ENCODE data around the gene RSPRY1.
"Not testable (repeated sequence)": the region's sequence is repeated elsewhere in the genome, so short reads cannot be mapped to it uniquely, and the experiment has no call there.

Gene RSPRY1

DNA sequence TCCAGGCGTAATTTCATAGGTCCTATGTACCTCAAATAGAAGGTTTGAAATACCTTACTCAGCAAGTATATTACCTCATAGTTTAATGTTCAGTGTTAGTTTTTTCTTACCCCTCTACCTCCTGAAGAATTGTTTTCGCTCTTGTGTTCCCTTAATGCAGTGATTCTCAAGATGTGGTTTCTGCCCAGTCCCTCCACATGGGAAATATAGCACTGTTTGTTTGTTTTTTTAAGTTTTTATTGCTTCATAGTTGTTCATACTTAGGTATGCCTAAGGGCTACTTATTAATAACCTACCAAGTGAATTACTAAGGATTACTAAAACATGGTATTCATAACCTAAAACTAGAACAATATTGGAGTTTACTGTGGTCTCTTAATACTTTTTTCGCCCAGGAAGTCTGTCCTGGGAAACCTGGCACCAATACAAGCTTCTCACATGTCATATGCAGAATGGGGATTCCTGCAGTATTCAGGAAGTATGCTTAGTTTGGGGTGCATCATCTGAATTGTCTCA, 5.0 kb downstream of the RSPRY1 start:
- DNase-seq (ENCODE audit: insufficient read length, low spot score) (no peak), FAIRE-seq (no peak)
- TF ChIP-seq POLR2AphosphoS5 (IDR thresholded peaks at IDR 0.05; ENCODE audit: low read depth, low read length): no peak
- TF ChIP-seq POU2F2 (IDR thresholded peaks at IDR 0.05; ENCODE audit: low read depth, low read length): no peak
- no peak for TF ChIP-seq POLR2A (IDR thresholded peaks at IDR 0.05; ENCODE audit: low read depth, low read length)
- TF ChIP-seq SPI1 (IDR thresholded peaks at IDR 0.05; ENCODE audit: low read depth, low read length): no peak
- TF ChIP-seq PAX5 (IDR thresholded peaks at IDR 0.05; ENCODE audit: insufficient read depth, low read length, severe bottlenecking): no peak
- no peak for TF ChIP-seq TAF1 (IDR thresholded peaks at IDR 0.05; ENCODE audit: low read depth, low read length)

DNA sequence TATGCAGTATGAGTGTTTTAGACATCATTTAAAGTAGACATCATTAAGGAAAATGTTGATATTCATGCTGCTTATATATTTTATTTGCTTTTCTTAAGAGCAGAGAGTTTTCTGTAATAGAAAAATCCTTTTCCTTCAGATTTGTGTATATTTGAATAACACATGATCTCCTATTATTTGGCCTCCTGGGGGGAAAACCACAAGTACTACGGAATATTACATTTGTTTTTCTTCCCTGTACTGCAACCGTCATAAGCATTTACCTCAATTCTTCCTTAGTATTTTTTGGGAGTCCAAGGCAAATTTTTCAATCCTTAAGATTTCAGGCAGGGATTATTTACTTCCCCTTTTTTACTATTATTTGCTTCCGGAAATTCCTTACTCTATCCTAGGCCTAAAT, 6.0 kb downstream of the RSPRY1 start:
- TF ChIP-seq POLR2A (IDR thresholded peaks at IDR 0.05; ENCODE audit: low read depth, low read length) (no peak), SPI1 (IDR thresholded peaks at IDR 0.05; ENCODE audit: low read depth, low read length) (no peak), POU2F2 (IDR thresholded peaks at IDR 0.05; ENCODE audit: low read depth, low read length) (no peak), POLR2AphosphoS5 (IDR thresholded peaks at IDR 0.05; ENCODE audit: low read depth, low read length) (no peak), TAF1 (IDR thresholded peaks at IDR 0.05; ENCODE audit: low read depth, low read length) (no peak), PAX5 (IDR thresholded peaks at IDR 0.05; ENCODE audit: insufficient read depth, low read length, severe bottlenecking) (no peak)
- no peak for FAIRE-seq
- DNase-seq (ENCODE audit: insufficient read length, low spot score): no peak

DNA sequence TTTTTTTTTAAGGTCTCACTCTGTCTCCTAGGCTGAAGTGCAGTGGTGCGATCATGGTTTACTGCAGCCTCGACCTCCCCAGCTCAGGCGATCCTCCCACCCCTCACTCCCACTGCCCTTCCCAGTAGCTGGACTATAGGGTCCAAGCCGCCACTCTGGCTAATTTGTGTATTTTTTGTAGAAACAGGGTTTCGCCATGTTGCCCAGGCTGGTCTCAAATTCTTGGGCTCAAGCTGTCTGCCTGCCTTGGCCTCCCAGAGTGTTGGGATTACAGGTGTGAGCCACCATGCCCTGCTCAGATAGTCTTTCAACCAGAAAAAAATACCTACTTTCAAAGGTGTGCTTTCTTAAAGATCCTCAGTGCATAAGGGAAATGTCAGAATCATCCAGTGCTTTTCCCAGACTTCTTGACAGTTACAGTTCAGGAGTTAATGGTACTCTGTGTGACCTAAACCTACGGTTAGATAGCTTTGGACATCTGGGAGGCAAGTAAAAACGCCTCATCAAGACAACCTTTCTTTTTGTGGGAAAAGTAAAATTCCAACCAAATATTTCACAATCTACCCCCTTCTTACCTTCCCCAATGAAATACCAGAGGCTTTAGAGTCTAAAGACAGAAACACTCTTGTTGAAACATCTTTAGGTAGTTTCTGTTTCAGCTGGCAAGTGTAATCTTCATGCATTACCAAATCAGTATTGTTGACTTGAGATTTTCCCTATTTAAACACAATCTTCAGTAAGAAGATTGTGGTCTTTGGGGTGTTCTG, 6.8 kb downstream of the RSPRY1 start:
- FAIRE-seq (peak; percentile 81), DNase-seq (ENCODE audit: insufficient read length, low spot score) (no peak)
- no peak for TF ChIP-seq POU2F2 (IDR thresholded peaks at IDR 0.05; ENCODE audit: low read depth, low read length)
- TF ChIP-seq TAF1 (IDR thresholded peaks at IDR 0.05; ENCODE audit: low read depth, low read length): no peak
- TF ChIP-seq POLR2A (IDR thresholded peaks at IDR 0.05; ENCODE audit: low read depth, low read length): no peak
- TF ChIP-seq PAX5 (IDR thresholded peaks at IDR 0.05; ENCODE audit: insufficient read depth, low read length, severe bottlenecking): no peak
- no peak for TF ChIP-seq SPI1 (IDR thresholded peaks at IDR 0.05; ENCODE audit: low read depth, low read length)
- no peak for TF ChIP-seq POLR2AphosphoS5 (IDR thresholded peaks at IDR 0.05; ENCODE audit: low read depth, low read length)

DNA sequence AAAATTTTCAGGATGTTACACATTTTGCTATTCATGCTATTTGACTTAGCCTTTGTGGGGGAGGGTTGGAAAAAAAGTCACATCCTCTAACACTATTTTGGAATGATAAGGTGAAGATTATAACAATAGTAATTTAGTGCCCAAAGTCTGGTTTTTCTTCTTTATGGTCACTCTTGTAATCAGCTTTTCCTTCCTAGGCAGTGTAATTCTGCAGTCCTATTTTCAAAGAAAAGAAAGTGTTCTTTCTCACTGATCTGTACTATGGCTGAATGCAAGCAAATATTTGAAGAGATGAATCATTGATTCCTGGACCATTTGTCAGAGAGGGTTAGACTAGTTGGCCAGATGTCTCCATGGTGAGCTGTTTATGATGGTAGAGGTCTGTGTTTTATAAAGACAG, 8.4 kb downstream of the RSPRY1 start:
- FAIRE-seq: no peak
- TF ChIP-seq TAF1 (IDR thresholded peaks at IDR 0.05; ENCODE audit: low read depth, low read length): no peak
- no peak for TF ChIP-seq PAX5 (IDR thresholded peaks at IDR 0.05; ENCODE audit: insufficient read depth, low read length, severe bottlenecking)
- TF ChIP-seq POU2F2 (IDR thresholded peaks at IDR 0.05; ENCODE audit: low read depth, low read length): no peak
- TF ChIP-seq POLR2A (IDR thresholded peaks at IDR 0.05; ENCODE audit: low read depth, low read length): no peak
- TF ChIP-seq SPI1 (IDR thresholded peaks at IDR 0.05; ENCODE audit: low read depth, low read length): no peak
- no peak for TF ChIP-seq POLR2AphosphoS5 (IDR thresholded peaks at IDR 0.05; ENCODE audit: low read depth, low read length)
- no peak for DNase-seq (ENCODE audit: insufficient read length, low spot score)

DNA sequence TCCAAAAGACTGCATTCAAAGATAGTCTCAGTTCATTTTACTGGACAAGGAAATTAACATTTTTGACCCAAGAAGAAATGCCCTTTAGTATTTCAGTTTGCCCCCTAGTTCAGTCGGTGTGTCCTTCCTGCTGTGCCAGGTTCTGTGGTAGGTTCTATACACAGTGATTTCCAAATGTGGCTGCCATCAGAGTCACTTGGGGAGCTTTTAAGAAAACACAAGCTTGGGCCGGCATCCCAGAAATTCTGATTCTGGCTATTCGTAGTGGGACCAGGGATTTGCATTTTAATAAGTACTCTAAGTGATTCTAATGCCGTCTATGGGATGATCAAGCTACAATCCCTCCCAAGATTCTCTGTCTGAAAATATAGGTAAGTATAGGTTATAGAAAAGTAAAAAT, 10.2 kb downstream of the RSPRY1 start:
- no peak for TF ChIP-seq POLR2A (IDR thresholded peaks at IDR 0.05; ENCODE audit: low read depth, low read length)
- no peak for TF ChIP-seq PAX5 (IDR thresholded peaks at IDR 0.05; ENCODE audit: insufficient read depth, low read length, severe bottlenecking)
- TF ChIP-seq TAF1 (IDR thresholded peaks at IDR 0.05; ENCODE audit: low read depth, low read length): no peak
- TF ChIP-seq POLR2AphosphoS5 (IDR thresholded peaks at IDR 0.05; ENCODE audit: low read depth, low read length): no peak
- TF ChIP-seq SPI1 (IDR thresholded peaks at IDR 0.05; ENCODE audit: low read depth, low read length): no peak
- no peak for TF ChIP-seq POU2F2 (IDR thresholded peaks at IDR 0.05; ENCODE audit: low read depth, low read length)
- FAIRE-seq (no peak), DNase-seq (ENCODE audit: insufficient read length, low spot score) (no peak)

DNA sequence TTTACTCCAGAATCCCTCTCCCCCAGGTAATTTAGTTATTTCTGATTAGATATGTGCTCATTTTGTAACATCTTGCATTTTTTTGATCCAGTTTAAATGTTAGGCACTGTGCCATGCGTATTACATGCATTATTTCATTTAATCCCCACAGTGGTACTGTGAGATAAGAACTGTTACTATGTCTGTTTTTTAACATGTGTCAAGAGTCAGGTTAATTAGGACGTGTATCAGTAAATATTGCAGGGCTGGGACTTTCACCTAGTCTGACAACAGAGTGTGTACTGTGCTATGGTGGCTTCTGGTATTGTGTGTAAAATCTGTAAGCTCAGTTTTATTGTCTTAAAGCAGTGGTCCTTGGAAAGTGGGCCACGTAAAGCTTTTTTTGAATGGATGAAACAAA, 10.6 kb downstream of the RSPRY1 start:
- TF ChIP-seq SPI1 (IDR thresholded peaks at IDR 0.05; ENCODE audit: low read depth, low read length) (no peak), PAX5 (IDR thresholded peaks at IDR 0.05; ENCODE audit: insufficient read depth, low read length, severe bottlenecking) (no peak), POLR2AphosphoS5 (IDR thresholded peaks at IDR 0.05; ENCODE audit: low read depth, low read length) (no peak), POU2F2 (IDR thresholded peaks at IDR 0.05; ENCODE audit: low read depth, low read length) (no peak), TAF1 (IDR thresholded peaks at IDR 0.05; ENCODE audit: low read depth, low read length) (no peak), POLR2A (IDR thresholded peaks at IDR 0.05; ENCODE audit: low read depth, low read length) (no peak)
- DNase-seq (ENCODE audit: insufficient read length, low spot score) (no peak), FAIRE-seq (no peak)

DNA sequence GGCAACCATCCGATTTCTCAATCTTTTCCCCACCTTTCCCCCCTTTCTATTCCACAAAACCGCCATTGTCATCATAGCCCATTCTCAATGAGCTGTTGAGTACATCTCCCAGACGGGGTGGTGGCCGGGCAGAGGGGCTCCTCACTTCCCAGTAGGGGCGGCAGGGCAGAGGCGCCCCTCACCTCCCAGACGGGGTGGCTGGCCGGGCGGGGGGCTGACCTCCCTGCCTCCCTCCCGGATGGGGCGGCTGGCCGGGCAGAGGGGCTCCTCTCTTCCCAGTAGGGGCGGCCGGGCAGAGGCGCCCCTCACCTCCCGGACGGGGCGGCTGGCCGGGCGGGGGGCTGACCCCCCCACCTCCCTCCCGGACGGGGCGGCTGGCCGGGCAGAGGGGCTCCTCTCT, 14.2 kb downstream of the RSPRY1 start:
- DNase-seq (ENCODE audit: insufficient read length, low spot score); FAIRE-seq: not testable (repeated sequence)

DNA sequence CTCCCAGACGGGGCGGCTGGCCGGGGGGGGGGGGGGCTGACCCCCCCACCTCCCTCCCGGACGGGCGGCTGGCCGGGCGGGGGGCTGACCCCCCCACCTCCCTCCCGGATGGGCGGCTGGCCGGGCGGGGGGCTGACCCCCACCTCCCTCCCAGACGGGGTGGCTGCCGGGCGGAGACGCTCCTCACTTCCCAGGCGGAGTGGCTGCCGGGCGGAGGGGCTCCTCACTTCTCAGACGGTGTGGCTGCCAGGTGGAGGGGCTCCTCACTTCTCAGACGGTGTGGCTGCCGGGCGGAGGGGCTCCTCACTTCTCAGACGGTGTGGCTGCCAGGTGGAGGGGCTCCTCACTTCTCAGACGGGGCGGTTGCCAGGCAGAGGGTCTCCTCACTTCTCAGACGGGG, 14.8 kb downstream of the RSPRY1 start:
- FAIRE-seq; DNase-seq (ENCODE audit: insufficient read length, low spot score): not testable (repeated sequence)

DNA sequence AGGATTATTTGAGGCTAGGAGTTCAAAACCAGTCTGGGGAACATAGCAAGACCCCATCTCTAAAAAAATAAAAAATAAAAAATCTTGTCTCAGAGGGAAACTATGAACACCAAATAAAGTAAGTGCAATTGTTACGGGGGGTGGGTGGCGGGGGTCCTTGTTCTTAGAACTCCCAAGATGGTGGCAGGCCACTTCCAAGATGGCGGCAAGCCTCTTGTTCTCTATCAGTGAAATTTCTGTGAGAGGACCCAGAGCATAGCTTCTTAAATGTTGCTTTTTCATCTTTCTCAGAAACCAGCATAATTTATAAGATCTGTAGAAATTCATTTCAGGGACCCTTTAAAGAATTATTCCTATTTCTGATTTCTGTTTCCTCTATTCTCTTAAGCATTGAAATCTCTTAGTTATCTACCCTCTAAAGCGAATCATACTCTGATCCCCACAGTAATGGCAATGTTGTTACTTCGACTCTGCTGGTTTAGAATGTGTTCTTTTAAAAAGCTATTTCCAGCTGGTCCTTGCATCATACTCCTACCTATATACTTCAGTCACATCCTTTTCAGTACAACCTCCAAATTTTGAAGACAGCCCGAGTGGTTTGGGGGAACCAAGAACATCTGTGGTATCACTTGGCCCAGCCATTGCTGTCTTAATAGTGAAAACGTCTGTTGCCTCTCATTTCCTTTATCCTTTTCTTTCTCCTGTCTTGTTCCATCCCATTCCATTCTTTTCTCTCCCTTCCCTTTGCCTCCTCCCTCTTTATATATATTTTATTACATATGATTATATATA, 16.2 kb downstream of the RSPRY1 start:
- FAIRE-seq (no peak), DNase-seq (ENCODE audit: insufficient read length, low spot score) (no peak)
- TF ChIP-seq POLR2A (IDR thresholded peaks at IDR 0.05; ENCODE audit: low read depth, low read length) (no peak), PAX5 (IDR thresholded peaks at IDR 0.05; ENCODE audit: insufficient read depth, low read length, severe bottlenecking) (no peak), TAF1 (IDR thresholded peaks at IDR 0.05; ENCODE audit: low read depth, low read length) (no peak), POLR2AphosphoS5 (IDR thresholded peaks at IDR 0.05; ENCODE audit: low read depth, low read length) (no peak), POU2F2 (IDR thresholded peaks at IDR 0.05; ENCODE audit: low read depth, low read length) (no peak), SPI1 (IDR thresholded peaks at IDR 0.05; ENCODE audit: low read depth, low read length) (no peak)

DNA sequence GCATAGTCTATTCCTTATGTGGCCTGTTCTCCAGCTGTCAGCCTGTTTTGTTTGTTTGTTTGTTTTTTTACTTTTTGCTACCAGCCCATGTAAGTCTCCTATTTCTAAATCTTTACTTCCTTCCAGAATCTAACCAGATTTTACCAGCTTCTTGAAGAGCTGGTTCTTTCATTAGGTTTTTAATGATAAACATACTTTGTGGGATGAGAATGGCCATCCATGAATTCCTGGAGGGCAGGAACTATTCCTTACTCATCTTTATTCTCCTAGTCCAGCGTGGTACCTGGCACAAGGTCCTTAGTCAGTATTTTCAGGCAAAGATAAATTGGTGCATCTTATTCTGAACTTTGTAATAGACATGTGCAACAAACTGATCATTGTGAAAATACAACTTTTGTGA, 17.3 kb downstream of the RSPRY1 start:
- no peak for FAIRE-seq
- TF ChIP-seq TAF1 (IDR thresholded peaks at IDR 0.05; ENCODE audit: low read depth, low read length) (no peak), SPI1 (IDR thresholded peaks at IDR 0.05; ENCODE audit: low read depth, low read length) (no peak), POLR2AphosphoS5 (IDR thresholded peaks at IDR 0.05; ENCODE audit: low read depth, low read length) (no peak), PAX5 (IDR thresholded peaks at IDR 0.05; ENCODE audit: insufficient read depth, low read length, severe bottlenecking) (no peak), POU2F2 (IDR thresholded peaks at IDR 0.05; ENCODE audit: low read depth, low read length) (no peak), POLR2A (IDR thresholded peaks at IDR 0.05; ENCODE audit: low read depth, low read length) (no peak)
- no peak for DNase-seq (ENCODE audit: insufficient read length, low spot score)

All from GM12891 (cell line).